Cardiac septum (tissue), 1 donor: Measurements from ENCODE around the gene MTX1. TPM values are rescaled to one million over a fixed set of nuclear protein-coding genes. Genes with fewer than 3 reads are reported as not detected.
"Not testable (repeated sequence)": the region's sequence is repeated elsewhere in the genome, so short reads cannot be mapped to it uniquely, and the experiment has no call there.

Source experiments
- DNase-seq: peaks from one replicate; pipeline ENCODE4 v3.0.0-alpha.2; 2020; ENCODE audit warnings: low spot score
- intact Hi-C: fragments of 100-400 bp; cut with DNase I; formaldehyde crosslinking; loops from one replicate; pipeline ENCODE4 v1.14.0; 2022
- total RNA-seq: library from RNA; stranded (reverse); fragmentation: NEBNext Ultra II Directional; extraction: Animal tissue kit (Norgen Biotek cat#: 25700); gene quantifications from one replicate; pipeline ENCODE4 v1.2.1, GENCODE V29; 2021
- donor health status: DM: no; HTN: no; CAD: no.

The MTX1 gene
- total RNA-seq, 1 donor from 2014 or later, result 16.4 TPM

GRCh38 chr1:155184835-155185782 is 23.4 kb upstream of the MTX1 start:
- intact Hi-C loops, result no loop called here
- DNase-seq, result peak; percentile 75

GRCh38 chr1:155185783-155186066 is 22.8 kb upstream of the MTX1 start:
- no peak for DNase-seq
- intact Hi-C loops, result no loop called here

DNA sequence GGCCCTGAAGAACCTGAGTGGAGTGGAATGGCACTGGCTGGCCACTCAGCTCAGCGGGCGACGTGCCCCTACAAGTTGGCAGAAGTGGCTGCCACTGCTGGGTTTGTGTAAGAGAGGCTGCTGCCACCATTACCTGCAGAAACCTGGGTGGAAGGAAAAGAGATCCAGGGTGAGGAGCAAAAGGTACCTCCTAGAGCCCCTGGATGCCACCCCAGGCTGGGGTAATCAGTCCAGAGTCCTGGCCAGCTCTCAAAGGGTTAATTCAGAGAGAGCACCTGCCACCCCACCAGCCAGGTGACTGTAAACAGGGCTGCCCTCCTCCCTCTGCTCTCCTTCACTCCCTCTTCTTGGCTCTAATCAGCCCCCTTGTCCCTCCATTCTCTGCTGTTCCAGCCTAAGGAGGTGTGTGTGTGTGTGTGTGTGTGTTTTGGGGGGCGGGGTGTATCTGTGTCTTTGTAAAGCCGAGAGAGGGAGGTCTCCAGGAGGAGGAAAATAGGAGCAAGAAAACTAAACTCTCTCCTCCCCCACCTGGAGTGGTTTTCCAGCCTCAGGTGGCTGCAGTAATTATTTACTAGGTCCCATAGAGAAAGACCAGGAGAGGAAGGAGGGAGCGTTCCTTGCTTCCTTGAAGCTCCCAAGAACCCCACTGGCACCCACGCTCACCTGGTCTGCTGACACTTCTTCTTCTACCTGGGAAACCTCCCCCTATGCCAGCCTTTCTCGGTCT is 22.3 kb upstream of the MTX1 start:
- DNase-seq, result peak; percentile 70
- intact Hi-C loops, result no loop called here

GRCh38 chr1:155186794-155187455 is 21.6 kb upstream of the MTX1 start:
- DNase-seq, result peak; percentile 50
- intact Hi-C loops, result no loop called here

DNA sequence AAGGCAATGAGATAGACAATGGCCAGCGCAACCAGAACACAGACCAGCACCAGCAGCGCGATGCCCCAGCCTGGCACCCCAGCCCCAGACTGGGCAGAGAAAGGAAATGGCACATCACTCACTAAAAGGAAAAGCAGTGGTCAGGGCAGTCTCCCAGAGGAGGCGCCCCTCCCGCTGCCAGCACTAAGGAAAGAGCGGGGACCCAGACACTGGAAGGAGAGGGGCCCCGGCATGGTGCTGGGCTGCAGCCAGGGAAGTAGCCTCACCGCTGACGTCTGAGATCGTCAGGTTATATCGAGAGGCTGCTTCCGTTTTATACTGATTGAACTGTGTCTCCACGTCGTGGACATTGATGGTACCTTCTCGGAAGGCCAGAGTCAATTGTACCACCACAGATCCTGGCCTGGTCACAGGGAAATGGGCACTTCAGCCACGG is 21.0 kb upstream of the MTX1 start:
- intact Hi-C loops, result no loop called here
- DNase-seq, result peak; percentile 50

DNA sequence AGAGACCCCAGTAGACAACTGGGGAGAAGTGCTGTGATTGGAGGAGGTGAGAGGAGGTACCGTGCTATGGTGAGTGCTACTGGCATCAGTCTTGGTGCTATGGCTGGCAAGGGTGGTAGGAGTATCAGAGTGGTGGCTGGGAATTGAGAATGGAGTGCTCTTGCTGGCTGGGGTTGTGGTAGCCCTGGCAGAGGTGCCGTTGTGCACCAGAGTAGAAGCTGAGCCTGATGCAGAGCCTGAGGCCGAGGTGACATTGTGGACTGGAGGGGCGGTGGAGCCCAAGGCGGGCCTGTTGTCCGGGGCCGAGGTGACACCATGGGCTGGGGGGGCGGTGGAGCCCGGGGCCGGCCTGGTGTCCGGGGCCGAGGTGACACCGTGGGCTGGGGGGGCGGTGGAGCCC is 20.2 kb upstream of the MTX1 start:
- DNase-seq, result peak; percentile 67
- intact Hi-C loops, result no loop called here

- intact Hi-C loops, result not testable (repeated sequence)
- peak; percentile 33 for DNase-seq
Measured at GRCh38 chr1:155189926-155190325, 18.6 kb upstream of the MTX1 start.

DNA sequence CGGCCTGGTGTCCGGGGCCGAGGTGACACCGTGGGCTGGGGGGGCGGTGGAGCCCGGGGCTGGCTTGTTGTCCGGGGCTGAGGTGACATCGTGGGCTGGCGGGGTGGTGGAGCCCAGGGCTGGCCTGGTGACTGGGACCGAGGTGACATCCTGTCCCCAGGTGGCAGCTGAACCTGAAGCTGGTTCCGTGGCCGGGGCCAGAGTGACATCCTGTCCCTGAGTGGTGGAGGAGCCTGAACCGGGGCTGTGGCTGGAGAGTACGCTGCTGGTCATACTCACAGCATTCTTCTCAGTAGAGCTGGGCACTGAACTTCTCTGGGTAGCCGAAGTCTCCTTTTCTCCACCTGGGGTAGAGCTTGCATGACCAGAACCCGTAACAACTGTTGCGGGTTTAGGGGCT is 16.6 kb upstream of the MTX1 start:
- intact Hi-C loops, result no loop called here
- DNase-seq, result peak; percentile 39

GRCh38 chr1:155192346-155193274 is 15.9 kb upstream of the MTX1 start:
- intact Hi-C loops, result loop anchor here (1.0 kb wide), 1 partner anchor 16 kb away; no protein-coding TSS in a partner anchor
- DNase-seq, result peak; percentile 63

DNA sequence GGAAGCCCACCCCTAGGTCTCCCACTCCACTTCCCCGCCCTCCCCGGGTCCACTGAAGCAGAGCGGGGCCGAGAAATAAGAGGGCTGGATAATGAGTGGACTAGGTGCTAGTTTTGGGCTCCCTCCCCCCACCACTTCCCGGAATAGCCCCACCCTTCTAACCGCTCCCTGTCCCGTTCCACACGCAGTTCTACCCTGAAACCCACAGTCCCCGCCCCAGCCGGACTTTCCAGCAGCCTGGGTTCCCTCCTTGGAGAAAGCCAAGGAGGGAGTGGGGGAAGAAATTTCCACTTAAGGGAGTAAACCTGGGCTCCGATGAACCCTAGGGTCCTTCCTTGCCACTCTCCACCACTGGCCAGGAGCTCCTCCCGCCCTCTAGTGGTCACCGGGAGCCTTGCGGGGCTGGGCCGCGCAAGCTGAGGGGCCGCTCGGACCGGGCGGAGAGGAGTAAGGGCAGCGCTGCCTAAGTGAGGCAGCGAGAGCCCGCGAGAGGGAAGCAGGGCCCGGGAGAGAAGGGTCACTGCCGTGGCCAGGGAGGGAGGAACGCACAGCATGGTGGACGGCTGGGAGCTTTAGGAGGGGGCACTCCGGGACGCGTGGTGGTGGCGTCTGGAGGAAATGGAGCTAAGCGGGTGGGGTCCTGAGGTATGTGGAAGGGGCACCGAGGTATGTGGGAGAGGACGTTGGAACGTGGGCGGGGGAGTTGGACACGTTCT is 15.1 kb upstream of the MTX1 start:
- intact Hi-C loops, result loop anchor here (1.0 kb wide), 1 partner anchor 17 kb away; no protein-coding TSS in a partner anchor
- DNase-seq, result peak; percentile 93

DNA sequence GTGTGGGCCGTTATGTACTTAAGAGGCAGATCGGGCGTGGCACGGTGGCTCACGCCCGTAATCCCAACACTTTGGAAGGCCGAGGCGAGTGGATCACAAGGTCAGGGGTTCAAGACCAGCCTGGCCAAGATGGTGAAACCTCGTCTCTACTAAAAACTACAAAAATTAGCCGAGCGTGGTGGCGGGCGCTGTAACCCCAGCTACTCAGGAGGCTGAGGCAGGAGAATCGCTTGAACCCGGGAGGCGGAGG is 14.6 kb upstream of the MTX1 start:
- DNase-seq, result not testable (repeated sequence)
- intact Hi-C loops, result loop anchor here (1.0 kb wide), 1 partner anchor 18 kb away; no protein-coding TSS in a partner anchor

GRCh38 chr1:155195201-155196102 is 13.0 kb upstream of the MTX1 start:
- peak; percentile 49 for DNase-seq
- intact Hi-C loops, result no loop called here

DNA sequence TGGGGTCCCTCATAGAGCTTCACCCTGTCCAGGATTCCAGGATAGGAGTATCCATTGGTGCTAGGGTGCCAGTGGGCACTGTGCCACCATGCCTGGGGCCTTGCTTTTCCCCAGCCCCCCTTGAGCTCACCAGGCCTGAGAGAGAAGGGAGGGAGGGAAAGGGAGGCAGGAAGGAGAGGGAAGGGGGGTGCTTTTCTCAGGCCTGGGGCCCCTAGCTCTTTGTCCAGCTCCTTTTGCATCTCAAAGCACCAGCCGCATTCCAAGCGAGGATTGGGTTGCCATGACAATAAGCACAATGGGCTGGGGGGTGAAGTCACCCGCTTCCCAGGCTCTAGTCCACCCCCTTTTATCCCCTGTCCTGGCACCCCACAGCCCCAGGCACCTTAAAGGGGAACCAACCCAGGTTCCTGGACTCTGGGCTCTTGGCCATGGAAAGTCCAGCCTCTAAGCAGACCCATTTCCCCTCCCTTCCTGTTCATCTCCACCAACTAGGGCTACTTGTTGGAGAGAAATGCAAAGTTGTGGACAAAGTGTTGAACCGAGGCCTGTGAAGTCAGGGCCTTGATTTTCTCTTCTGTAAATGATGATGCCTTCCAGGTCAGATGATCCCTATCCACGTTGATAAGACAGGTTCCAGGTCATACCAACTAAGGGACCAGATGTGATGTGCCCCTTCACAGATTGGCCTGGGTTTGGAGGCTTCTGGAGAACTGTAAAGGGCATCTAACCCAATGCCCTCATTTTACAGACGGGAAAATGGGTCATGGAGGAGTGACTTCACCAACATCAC is 12.2 kb upstream of the MTX1 start:
- peak; percentile 49 for DNase-seq
- intact Hi-C loops, result no loop called here

- intact Hi-C loops, result no loop called here
- DNase-seq, result peak; percentile 41
Measured at GRCh38 chr1:155196893-155197638, 11.4 kb upstream of the MTX1 start.

DNA sequence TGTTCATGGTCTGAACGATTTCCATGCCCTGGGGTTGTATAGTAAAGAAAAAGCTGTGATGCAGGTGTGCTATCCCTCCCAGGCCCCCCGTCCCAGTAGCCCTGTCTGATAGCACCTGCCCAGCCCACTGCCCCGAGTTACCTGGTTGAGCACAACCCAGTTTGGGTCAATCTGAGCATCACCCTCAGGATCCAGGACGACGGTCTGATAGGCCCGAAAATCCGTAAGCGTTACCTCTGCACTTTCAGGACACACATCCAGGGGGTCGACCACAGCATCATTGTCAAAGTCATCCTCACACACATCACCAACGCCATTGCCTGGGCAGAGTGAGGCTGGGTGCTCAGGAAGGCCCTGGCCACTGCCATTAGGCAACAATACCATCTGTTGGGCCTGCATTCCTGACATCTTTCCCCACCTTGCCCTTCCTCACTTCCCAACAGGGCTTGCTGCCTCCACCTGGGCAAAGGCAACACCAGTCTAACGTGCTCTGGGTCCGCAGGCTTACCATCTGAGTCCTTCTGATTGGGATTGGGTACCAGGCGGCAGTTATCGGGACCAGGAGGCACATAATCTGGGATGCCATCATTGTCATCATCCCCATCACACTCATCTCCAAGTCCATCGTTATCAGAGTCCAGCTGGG is 10.5 kb upstream of the MTX1 start:
- intact Hi-C loops, result no loop called here

GRCh38 chr1:155198547-155198906 is 10.0 kb upstream of the MTX1 start:
- DNase-seq, result peak; percentile 43
- intact Hi-C loops, result no loop called here

More for the DNA sequence above, 10.5 kb upstream of the MTX1 start:
- peak; percentile 53 for DNase-seq
